Fibroblast of peridontal ligament (primary cell): ENCODE data around the gene CENPP.

Source experiments
- DNase-seq: peaks from one replicate; pipeline ENCODE4 v3.0.0-alpha.2; 2010; ENCODE audit errors: extremely low read depth

Gene CENPP

GRCh38 chr9:92480291-92480771 lies 154.6 kb downstream of the CENPP start:
- no peak for DNase-seq

- DNase-seq: no peak
These were observed 155.4 kb downstream of the CENPP start for GRCh38 chr9:92480986-92481633.

- DNase-seq: peak; percentile 97
These were observed 156.6 kb downstream of the CENPP start, which contains the start of gene ASPN for GRCh38 chr9:92482329-92482728. Gene ASPN (minus strand): TSS chr9:92482506.

GRCh38 chr9:92482805-92483204 lies 157.1 kb downstream of the CENPP start:
- DNase-seq: no peak

DNA sequence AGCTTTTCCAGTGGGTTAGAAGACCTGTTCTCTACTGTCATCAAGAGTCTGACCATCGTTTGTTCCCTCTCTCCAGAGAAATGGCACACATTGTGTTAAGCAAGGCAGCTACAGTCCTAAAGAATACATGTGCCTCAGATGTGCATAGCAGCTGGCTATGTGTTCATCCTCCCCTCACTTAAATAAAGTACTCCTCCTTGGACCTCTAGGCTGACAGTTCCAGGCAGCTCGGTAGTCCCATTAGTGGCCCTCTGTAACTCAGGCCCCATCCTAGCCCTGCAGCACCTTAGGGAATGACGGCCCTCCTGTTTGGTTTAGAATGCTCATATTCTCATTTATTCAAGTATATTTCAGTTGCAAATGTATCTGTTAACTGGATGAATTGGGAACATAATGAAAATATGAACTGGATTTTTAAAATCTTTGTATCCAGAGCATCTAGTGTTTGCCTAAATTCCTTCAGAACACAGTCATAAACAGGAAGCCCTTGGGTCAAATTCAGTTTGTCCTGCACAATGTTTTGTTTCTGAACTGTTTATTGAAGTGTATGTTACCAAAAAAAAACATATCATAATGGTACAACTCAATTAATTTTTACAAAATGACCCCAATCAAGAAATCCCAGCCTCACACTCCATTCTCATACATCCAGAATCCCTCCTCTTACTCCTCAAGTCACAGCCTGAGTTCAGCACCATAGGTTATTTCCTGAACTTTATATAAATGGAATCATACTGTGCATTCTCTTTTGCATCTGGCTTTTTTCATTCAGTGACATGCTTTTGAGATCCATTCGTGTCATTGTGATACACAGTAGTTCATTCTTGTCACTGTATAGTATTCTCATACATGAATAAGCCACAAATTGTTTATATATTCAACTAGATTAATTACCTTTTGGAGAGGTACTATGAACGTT lies 158.1 kb downstream of the CENPP start:
- DNase-seq: peak; percentile 54

- no peak for DNase-seq
These were observed 158.8 kb downstream of the CENPP start for GRCh38 chr9:92484563-92484962.

GRCh38 chr9:92486371-92486770 lies 160.6 kb downstream of the CENPP start:
- no peak for DNase-seq

DNA sequence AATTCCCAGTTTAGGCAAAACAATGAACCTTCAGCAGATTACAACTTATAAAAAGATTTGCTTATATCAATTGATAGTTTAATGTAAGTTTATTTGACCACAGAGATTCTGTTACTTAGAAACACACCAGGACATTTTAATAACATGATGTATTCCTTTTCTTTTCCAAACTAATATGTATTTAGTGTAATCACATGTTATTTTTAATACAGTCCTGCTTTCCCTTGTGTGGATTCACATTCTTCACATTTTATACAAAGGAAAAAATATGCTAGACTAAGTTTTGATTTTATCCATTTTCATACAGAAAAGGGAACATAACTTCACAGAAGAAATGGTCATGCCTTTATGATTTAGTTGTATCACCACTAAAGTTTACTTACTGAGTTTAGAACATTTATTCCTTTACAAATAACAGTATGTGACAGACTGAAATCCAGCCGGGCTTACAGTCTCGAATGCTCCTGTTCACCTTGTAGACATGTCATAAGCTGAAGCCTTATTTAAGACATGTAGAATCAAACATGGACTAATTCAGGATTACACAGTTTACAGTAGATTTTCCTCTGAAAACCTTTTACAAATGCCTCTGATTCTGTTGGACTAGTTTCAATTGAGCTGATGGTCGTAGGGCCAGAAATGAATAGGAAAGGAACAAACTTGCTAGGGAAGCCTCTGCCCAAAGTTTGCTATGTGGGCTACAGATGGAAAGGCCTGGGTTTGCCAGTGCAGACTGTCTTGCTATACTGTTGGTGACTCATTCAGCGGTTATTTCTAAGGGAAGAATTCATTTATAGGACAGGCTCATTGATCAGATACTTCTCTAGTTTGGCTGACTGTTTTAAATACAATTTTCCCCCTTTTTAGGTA lies 163.2 kb downstream of the CENPP start:
- DNase-seq: peak; percentile 69

GRCh38 chr9:92492781-92493401 lies 167.1 kb downstream of the CENPP start:
- no peak for DNase-seq

- DNase-seq: no peak
These were observed 168.1 kb downstream of the CENPP start for GRCh38 chr9:92493749-92494387.

DNA sequence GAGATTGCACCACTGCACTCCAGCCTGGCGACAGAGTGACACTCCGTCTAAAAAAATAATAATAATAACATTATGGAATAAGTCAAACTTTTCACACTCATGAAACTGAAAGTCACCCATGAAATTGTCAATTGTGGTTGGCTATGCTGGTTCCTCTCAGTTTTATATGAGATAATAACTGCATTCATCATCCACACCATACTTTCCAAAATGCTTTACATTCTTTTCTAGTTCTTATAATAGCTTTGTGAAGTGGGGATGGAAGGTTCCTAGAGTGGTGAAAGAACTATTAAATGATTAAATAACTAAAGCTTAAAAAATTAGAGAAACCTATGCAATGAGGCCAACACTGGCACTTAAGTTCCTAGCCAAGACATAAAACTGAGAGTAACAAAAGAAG lies 169.1 kb downstream of the CENPP start:
- no peak for DNase-seq

DNA sequence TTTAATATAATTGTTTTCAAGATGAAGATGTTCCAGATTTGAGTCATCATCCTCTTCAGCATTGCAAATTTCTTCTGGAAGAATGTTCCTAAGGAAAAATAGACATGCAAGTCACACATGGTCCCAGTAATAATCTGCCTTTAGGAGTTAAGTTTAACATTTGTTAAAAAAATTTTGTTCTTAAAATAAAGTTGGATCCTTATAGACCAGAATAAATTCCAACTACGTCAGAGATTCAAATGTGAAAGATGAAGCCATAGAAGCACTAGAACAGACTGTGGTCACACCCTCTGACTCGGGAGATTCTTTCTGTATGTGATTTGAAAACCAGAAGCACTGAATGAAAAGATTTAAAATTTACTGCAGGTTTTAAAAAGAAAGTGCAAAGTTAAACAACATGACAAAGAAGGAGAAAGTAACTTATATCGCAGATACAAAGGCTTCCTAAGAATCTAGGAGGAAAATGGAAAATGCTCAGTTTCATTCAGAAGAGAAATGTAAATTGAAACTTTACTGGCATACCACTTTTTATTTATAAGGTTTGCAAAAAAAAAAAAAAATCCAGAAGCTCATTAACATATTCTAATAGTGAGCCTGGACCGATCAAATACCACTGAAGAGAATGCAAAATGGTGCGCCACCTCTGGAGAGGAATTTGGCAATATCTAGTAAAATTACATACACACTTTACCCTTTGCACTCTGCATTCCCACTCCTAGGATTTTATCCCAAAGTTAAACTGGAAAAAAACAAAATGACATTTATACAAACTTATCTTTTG lies 170.8 kb downstream of the CENPP start:
- DNase-seq: peak; percentile 73

DNA sequence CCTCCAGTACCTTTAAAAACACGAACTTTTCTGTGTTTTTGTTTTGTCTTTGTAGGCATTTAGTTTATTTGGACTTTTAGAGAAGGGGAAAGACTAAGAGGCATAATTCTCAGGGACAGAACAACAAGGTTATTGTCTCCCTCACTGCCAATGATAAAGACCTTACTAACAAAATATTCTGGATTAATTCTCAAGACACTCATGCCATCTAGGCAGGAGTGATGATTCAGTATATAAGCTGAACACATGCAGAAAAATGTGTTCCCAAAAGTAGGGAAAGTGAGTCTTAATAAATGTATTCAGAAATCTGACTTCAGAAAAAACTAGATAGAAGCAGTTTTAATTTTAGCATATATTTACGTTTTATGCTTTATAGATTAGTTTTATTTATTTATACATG lies 173.9 kb downstream of the CENPP start:
- no peak for DNase-seq

- DNase-seq: no peak
These were observed 175.0 kb downstream of the CENPP start for GRCh38 chr9:92500725-92501124.

DNA sequence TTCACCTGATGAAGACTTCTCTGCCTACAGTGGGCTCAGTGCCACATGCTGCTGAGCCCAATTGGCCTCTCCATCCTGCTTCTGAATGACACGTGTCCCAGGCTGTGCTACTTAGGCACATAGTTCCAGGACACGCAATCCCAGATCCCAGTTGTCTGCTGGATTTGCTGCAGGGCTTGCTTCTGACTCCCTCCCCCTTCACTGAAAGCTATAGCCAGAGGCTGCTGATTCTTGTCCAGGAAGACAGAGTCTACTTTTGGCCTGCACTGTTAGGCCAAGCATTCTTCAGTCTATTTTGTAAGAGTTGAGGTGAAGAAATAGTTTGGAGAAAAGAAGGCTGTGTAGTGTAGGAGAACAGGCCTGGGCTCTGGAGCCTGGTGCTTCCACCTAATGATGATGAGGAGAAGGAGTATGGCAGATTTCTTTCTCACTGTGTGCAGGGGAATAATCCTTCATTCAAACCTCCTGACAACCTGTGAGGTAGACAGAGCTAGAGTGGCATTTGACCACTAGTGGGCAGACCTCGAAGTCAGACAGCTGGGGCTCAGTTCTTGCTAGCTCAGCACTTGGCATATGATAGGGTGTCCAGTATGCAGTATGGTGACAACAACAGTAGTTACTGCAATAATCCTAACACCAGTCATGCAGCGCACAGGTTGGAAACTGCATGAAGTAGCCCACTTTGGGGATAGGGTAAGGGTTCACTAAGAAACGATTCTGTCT lies 176.1 kb downstream of the CENPP start:
- DNase-seq: peak; percentile 83

GRCh38 chr9:92503156-92503555 lies 177.4 kb downstream of the CENPP start:
- DNase-seq: no peak

- DNase-seq: no peak
These were observed 179.1 kb downstream of the CENPP start for GRCh38 chr9:92504881-92505280.

- peak; percentile 100 for DNase-seq
These were observed 180.6 kb downstream of the CENPP start for GRCh38 chr9:92506184-92506857.

- DNase-seq: no peak
These were observed 181.3 kb downstream of the CENPP start for GRCh38 chr9:92507005-92507404.
